GM10847 (cell line): ENCODE data around the gene SDF2.

Experiments used
- POLR2A ChIP-seq: IDR thresholded peaks from 2 replicates; pipeline ENCODE4 v1.6.1; 2011; ENCODE audit not compliant: insufficient read length; ENCODE audit errors: extremely low read depth

Gene SDF2

GRCh38 chr17:28613931-28614381 is 47.8 kb downstream of the SDF2 start, which contains the start of gene RSKR:
Gene RSKR, minus strand, starts transcription at chr17:28614185. Its CDS starts 24 bp downstream, at chr17:28614161.
- TF ChIP-seq POLR2A = no peak

- TF ChIP-seq POLR2A = no peak
Observed at GRCh38 chr17:28612936-28613872, 48.5 kb downstream of the SDF2 start.

DNA sequence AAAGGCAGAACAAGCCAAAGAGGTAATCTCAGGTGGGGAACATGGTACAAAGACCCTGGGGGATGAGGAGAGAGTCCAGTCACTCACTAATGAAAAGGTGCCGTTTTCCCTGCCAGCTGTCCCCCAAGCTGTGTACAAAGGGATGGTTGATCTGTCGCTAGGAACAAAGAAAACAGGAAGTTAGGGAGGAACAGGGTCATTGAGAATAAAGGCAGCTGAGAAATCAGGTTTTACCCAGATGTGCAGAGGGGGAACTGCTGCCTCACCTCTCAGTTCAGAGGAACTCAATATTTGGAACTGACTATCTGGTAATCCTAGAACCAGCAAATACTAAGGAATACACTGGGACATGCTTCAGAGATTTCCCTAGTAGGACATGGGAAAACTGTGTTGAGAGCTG is 49.2 kb downstream of the SDF2 start:
- no peak for TF ChIP-seq POLR2A

DNA sequence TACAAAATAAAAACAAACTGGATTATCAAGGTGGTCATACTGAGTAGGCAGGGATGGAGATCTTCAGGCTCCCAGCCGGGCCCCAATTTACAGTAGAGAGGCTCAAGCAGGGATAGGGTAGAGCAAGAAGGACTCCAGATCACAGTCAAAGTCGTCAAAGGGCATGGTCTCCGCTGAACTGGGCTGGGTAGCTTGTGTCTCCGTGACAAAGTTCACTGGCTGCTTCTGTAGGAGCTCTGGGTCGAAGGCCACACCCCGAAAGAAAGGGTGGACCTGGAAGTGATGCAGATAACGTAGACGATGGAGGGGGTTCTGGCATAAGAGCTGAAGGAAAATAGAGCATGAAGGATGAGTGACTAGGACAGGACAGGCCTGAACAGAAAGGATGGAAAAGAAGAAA is 51.3 kb downstream of the SDF2 start:
- TF ChIP-seq POLR2A = no peak

DNA sequence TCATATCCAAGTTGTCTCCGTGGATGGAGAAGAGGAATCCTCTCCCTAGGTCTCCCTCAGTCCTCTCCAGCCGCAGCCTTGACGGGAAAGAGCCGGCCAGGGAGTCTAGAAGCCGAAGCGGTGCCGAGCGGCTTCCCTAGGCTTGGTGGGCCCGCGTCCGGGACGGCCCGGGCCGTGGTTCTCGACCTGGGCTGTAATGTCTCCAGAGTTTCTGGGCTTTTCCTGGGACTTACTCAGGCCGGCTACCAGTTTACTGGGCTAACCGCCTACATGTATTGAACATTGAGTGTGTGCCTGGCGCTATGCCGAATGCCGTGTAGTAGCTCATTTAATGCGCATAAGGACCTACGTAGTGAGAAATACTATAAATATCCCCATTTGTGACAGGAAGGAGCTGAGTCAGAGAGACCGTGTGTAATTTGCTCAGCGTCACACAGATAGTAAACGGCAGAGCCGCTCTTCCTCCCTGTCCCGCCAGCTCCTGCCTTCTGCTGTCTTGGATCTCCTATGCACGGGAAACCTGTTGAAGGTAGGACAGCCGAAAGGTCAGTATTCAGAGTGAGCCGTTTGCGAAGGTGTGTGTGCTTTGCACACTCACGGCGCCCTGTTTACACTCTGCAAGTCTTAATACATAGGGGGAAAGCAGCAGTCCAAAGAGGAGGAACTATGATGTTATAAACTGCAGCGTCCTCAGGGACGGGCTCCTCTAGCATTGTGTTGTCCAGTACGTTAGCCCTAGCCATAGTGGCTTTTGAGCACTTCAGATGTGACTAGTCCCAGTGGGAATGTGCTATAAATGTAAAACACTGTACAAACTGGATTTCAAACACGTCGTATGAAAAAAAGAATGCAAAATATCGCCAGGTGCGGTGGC is 62.2 kb downstream of the SDF2 start:
- TF ChIP-seq POLR2A = no peak

DNA sequence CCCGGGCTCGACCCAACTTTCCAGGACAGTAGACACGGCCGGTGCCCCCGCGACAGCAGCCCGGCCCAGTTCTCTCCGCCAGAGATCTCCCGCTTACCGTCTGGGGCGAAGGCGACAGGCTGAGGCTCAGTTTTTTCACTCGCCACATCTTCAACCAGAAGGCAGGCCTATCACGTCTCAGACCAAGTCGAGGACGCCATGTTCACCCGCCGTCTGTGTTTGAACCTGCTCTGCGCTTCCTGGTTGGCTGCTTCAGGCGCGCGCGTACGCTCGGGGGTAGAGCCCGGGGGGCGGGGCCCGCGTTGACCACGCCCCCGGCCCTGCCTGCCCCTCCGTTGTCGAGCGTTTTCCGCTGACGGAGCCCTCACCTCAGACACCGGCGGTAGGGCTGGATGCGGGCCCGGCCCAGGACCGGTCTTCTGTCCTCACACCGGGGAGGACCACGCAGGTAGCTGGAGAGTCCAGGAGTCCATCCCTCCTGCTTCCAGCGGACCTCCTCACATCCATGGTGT is 62.9 kb downstream of the SDF2 start, which contains the start of gene SPAG5:
Gene SPAG5 (minus strand): TSS at position 227 of the 512 bp plus-strand sequence. CDS start 79 bp downstream, at position 148.
- peak; percentile 87 for TF ChIP-seq POLR2A

DNA sequence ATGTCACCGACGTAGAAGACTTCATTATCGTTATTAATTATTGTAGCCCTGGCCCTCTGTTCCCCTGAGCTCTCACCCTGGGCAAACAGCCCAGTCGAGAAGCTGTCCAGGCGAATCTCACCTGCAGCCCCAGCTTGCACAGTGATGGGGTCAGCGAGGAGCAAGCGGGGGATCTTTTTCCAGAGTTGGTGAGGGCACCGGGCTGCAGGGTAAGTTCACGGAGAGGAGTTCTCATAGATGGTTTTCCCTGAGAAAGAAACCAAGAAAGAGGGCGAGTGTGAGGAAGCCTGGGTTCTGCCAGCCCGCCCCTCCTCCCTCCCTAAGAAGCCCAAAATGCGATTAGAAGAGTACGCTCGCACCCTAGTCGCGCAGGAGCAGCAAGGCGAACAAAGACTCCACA is 63.3 kb downstream of the SDF2 start:
- no peak for TF ChIP-seq POLR2A
